HepG2 (cell line): ENCODE results near the gene TFEB. TPM values are rescaled to one million over a fixed set of nuclear protein-coding genes. Genes with fewer than 3 reads are reported as not detected.

Experiments used
- AFF4 ChIP-seq: sonication (generic); formaldehyde crosslinking; IDR thresholded peaks from 2 replicates; pipeline ENCODE4 v1.4.0; 2020; ENCODE audit warnings: missing genetic modification reagents
- ARID4A ChIP-seq: sonication (generic); formaldehyde crosslinking; IDR thresholded peaks from 2 replicates; pipeline ENCODE4 v1.5.0; 2020; ENCODE audit warnings: mild to moderate bottlenecking, missing genetic modification reagents, borderline replicate concordance
- BRCA1 ChIP-seq: sonication (generic); formaldehyde crosslinking; IDR thresholded peaks from 2 replicates; pipeline ENCODE4 v1.4.0; 2020; ENCODE audit warnings: missing genetic modification reagents
- CEBPZ ChIP-seq: IDR thresholded peaks from 2 replicates; pipeline ENCODE4 v1.6.1; 2012; ENCODE audit warnings: low read length, improper control_type of control experiment
- DDIT3 ChIP-seq: sonication (generic); formaldehyde crosslinking; IDR thresholded peaks from 2 replicates; pipeline ENCODE4 v1.4.0; 2020; ENCODE audit warnings: mild to moderate bottlenecking, missing genetic modification reagents
- EP300 ChIP-seq, 3 experiments: sonication (generic) in 1 of 3; formaldehyde crosslinking in 1 of 3; IDR thresholded peaks; 2 replicates each; pipeline versions ENCODE4 v1.5.1 to v1.6.1; 2011 to 2020; ENCODE audit warnings: low read depth in 2 of 3, low read length in 2 of 3, borderline replicate concordance in 1 of 3, improper control_type of control experiment in 1 of 3, mild to moderate bottlenecking in 1 of 3, missing genetic modification reagents in 1 of 3, moderate library complexity in 1 of 3
- GTF3A ChIP-seq: sonication (generic); formaldehyde crosslinking; conservative IDR thresholded peaks from 2 replicates; pipeline ENCODE4 v1.4.0; 2020; ENCODE audit warnings: mild to moderate bottlenecking, missing genetic modification reagents
- IKZF4 ChIP-seq: sonication (generic); formaldehyde crosslinking; IDR thresholded peaks from 2 replicates; pipeline ENCODE4 v1.5.1; 2020; ENCODE audit warnings: borderline replicate concordance, mild to moderate bottlenecking, low read depth, missing genetic modification reagents; ENCODE audit errors: not compliant biosample characterization
- KDM4B ChIP-seq: sonication (generic); formaldehyde crosslinking; IDR thresholded peaks from 2 replicates; pipeline ENCODE4 v1.4.0; 2020; ENCODE audit warnings: missing genetic modification reagents
- NFATC3 ChIP-seq: sonication (generic); formaldehyde crosslinking; IDR thresholded peaks from 2 replicates; pipeline ENCODE4 v1.5.1; 2020; ENCODE audit warnings: mild to moderate bottlenecking, missing genetic modification reagents
- ONECUT2 ChIP-seq: sonication (generic); formaldehyde crosslinking; IDR thresholded peaks from 2 replicates; pipeline ENCODE4 v1.4.0; 2020; ENCODE audit warnings: missing genetic modification reagents
- PHF21A ChIP-seq: sonication (generic); formaldehyde crosslinking; IDR thresholded peaks from 2 replicates; pipeline ENCODE4 v1.5.0; 2020; ENCODE audit warnings: mild to moderate bottlenecking, missing genetic modification reagents
- RAD51 ChIP-seq: fragments of 450-650 bp; IDR thresholded peaks from 2 replicates; pipeline ENCODE4 v1.6.1; 2016; ENCODE audit warnings: borderline replicate concordance
- ZNF207 ChIP-seq: fragments of 450-650 bp; IDR thresholded peaks from 2 replicates; pipeline ENCODE4 v1.6.1; 2016; ENCODE audit warnings: antibody characterized with exemption, borderline replicate concordance
- ZNF460 ChIP-seq: sonication (generic); formaldehyde crosslinking; IDR thresholded peaks from 2 replicates; pipeline ENCODE4 v1.5.1; 2020; ENCODE audit warnings: missing genetic modification reagents, mild to moderate bottlenecking, borderline replicate concordance
- ZNF589 ChIP-seq: sonication (generic); formaldehyde crosslinking; conservative IDR thresholded peaks from 2 replicates; pipeline ENCODE4 v1.8.0; 2022; ENCODE audit warnings: mild to moderate bottlenecking, moderate library complexity, missing genetic modification reagents
- ZNF644 ChIP-seq: IDR thresholded peaks from 2 replicates; pipeline ENCODE4 v1.6.1; 2016; ENCODE audit warnings: low read depth
- polyA plus RNA-seq, 8 experiments: library from polyadenylated mRNA; depleted of rRNA in 3 of 8; stranded (reverse) in 7 of 8; unstranded in 1 of 8; fragments of >200 nt; fragmentation: Illumina TruSeq in 4 of 8; extraction: Trizol in 4 of 8; gene quantifications; 2 replicates each; pipeline versions ENCODE4 v1.2.1 to v1.2.3, GENCODE V29; 2011 to 2016; ENCODE audit warnings: low read depth in 4 of 8, missing spikeins in 1 of 8, mixed read lengths in 1 of 8; ENCODE audit not compliant: insufficient read depth in 1 of 8
- total RNA-seq, 5 experiments: library from RNA; depleted of rRNA; stranded (reverse); fragments of >200 nt; fragmentation: Illumina TruSeq; extraction: Trizol; gene quantifications; 2 replicates each; pipeline ENCODE4 v1.2.3, GENCODE V29; 2016; ENCODE audit warnings: low read depth in 1 of 5

Gene TFEB
- total and polyA plus RNA-seq, 2 of the 13 experiments (the other 11 are each of a cell fraction or from before 2014, with no cell fraction given) = 13.3 to 18.7 TPM

- TF ChIP-seq DDIT3 (CRISPR knock-in tag) (no peak), ZNF207 (no peak), KDM4B (CRISPR knock-in tag) (no peak), ZNF460 (no peak), NFATC3 (CRISPR knock-in tag) (no peak), PHF21A (no peak), ARID4A (CRISPR knock-in tag) (no peak; the same call in 1 of the 2 replicates), ZNF644 (CRISPR knock-in tag) (no peak), ZNF589 (CRISPR knock-in tag) (0 out of 2 replicates have a peak, but pooled peaks have one; percentile 12), GTF3A (CRISPR knock-in tag) (no peak), EP300 (IDR thresholded peaks at IDR 0.05; ENCODE audit: low read depth in 2 of 2, low read length in 2 of 2) (no peak), EP300 (CRISPR knock-in tag; IDR thresholded peaks at IDR 0.05; ENCODE audit: borderline replicate concordance) (no peak), AFF4 (CRISPR knock-in tag) (no peak), CEBPZ (no peak), ONECUT2 (CRISPR knock-in tag) (no peak), IKZF4 (no peak), RAD51 (no peak), BRCA1 (CRISPR knock-in tag) (no peak)
Measured at GRCh38 chr6:41734666-41735426, 562 bp downstream of the TFEB start (continued).
